WTC11 (cell line): ENCODE results near the gene GPHA2.

Source experiments
- FOXP1 ChIP-seq: sonication (generic); formaldehyde crosslinking; IDR thresholded peaks from 2 replicates; pipeline ENCODE4 v1.8.0; 2022; ENCODE audit warnings: missing genetic modification reagents, mild to moderate bottlenecking, moderate library complexity, borderline replicate concordance
- NFE2L1 ChIP-seq: sonication (generic); formaldehyde crosslinking; IDR thresholded peaks from 2 replicates; pipeline ENCODE4 v1.8.1; 2023; ENCODE audit warnings: missing genetic modification reagents
- RELA ChIP-seq: sonication (generic); formaldehyde crosslinking; IDR thresholded peaks from 2 replicates; pipeline ENCODE4 v1.8.1; 2022; ENCODE audit warnings: missing genetic modification reagents, mild to moderate bottlenecking, borderline replicate concordance
- TCF7 ChIP-seq: sonication (generic); formaldehyde crosslinking; IDR thresholded peaks from 2 replicates; pipeline ENCODE4 v1.8.0; 2022; ENCODE audit warnings: mild to moderate bottlenecking, low read depth, missing genetic modification reagents, moderate library complexity
- ZNF416 ChIP-seq: fragments of 250-450 bp; sonication (Bioruptor Pico); IDR thresholded peaks from 2 replicates; pipeline ENCODE4 v1.9.0; 2021; ENCODE audit warnings: mild to moderate bottlenecking, inconsistent platforms
- TF ChIP-seq, protein P1 (sequence below): fragments of 200-600 bp; IDR thresholded peaks from 2 replicates; pipeline ENCODE4 v1.8.0; 2022; ENCODE audit warnings: antibody characterized with exemption
- TF ChIP-seq, protein P2 (sequence below): sonication (generic); formaldehyde crosslinking; IDR thresholded peaks from 2 replicates; pipeline ENCODE4 v1.8.0; 2022; ENCODE audit warnings: mild to moderate bottlenecking, missing genetic modification reagents
- TF ChIP-seq, protein P3 (sequence below): sonication (generic); formaldehyde crosslinking; IDR thresholded peaks from 2 replicates; pipeline ENCODE4 v1.8.0; 2022; ENCODE audit warnings: mild to moderate bottlenecking, missing genetic modification reagents
- TF ChIP-seq, protein P4 (sequence below): sonication (generic); formaldehyde crosslinking; IDR thresholded peaks from 2 replicates; pipeline ENCODE4 v1.8.0; 2022; ENCODE audit warnings: mild to moderate bottlenecking, missing genetic modification reagents
- TF ChIP-seq, protein P5 (sequence below): sonication (generic); formaldehyde crosslinking; IDR thresholded peaks from 2 replicates; pipeline ENCODE4 v1.8.1; 2022; ENCODE audit warnings: mild to moderate bottlenecking, missing genetic modification reagents, moderate library complexity, borderline replicate concordance
- TF ChIP-seq, protein P6 (sequence below): sonication (generic); formaldehyde crosslinking; conservative IDR thresholded peaks from 2 replicates; pipeline ENCODE4 v1.8.1; 2022; ENCODE audit warnings: mild to moderate bottlenecking, missing genetic modification reagents
- TF ChIP-seq, protein P7 (sequence below): sonication (generic); formaldehyde crosslinking; IDR thresholded peaks from 2 replicates; pipeline ENCODE4 v1.8.0; 2022; ENCODE audit warnings: mild to moderate bottlenecking, missing genetic modification reagents

DNA sequence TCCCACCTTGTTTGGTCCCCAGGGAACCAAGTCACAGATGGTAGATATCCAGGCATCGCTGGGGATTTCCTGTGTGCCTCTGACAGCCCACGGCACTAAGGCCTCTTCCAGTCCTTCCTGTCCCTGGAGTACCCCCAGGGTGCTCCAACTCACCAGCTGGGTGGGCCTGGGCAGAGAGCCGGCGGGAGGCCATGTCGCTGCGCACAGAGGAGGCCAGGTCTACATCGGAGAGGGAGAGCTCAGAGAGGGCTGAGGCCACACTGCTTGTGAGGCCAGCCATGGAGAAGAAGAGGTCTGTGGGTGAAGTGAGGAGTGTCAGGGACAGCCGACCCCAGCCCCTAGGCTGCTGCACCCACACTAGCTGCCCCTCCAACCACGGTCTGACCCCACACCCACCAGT, 24.0 kb downstream of the GPHA2 start:
- TF ChIP-seq, protein P1, sequence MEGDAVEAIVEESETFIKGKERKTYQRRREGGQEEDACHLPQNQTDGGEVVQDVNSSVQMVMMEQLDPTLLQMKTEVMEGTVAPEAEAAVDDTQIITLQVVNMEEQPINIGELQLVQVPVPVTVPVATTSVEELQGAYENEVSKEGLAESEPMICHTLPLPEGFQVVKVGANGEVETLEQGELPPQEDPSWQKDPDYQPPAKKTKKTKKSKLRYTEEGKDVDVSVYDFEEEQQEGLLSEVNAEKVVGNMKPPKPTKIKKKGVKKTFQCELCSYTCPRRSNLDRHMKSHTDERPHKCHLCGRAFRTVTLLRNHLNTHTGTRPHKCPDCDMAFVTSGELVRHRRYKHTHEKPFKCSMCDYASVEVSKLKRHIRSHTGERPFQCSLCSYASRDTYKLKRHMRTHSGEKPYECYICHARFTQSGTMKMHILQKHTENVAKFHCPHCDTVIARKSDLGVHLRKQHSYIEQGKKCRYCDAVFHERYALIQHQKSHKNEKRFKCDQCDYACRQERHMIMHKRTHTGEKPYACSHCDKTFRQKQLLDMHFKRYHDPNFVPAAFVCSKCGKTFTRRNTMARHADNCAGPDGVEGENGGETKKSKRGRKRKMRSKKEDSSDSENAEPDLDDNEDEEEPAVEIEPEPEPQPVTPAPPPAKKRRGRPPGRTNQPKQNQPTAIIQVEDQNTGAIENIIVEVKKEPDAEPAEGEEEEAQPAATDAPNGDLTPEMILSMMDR, result no peak
- TF ChIP-seq, protein P2, sequence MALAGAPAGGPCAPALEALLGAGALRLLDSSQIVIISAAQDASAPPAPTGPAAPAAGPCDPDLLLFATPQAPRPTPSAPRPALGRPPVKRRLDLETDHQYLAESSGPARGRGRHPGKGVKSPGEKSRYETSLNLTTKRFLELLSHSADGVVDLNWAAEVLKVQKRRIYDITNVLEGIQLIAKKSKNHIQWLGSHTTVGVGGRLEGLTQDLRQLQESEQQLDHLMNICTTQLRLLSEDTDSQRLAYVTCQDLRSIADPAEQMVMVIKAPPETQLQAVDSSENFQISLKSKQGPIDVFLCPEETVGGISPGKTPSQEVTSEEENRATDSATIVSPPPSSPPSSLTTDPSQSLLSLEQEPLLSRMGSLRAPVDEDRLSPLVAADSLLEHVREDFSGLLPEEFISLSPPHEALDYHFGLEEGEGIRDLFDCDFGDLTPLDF (CRISPR knock-in tag), result no peak
- TF ChIP-seq, protein P3, sequence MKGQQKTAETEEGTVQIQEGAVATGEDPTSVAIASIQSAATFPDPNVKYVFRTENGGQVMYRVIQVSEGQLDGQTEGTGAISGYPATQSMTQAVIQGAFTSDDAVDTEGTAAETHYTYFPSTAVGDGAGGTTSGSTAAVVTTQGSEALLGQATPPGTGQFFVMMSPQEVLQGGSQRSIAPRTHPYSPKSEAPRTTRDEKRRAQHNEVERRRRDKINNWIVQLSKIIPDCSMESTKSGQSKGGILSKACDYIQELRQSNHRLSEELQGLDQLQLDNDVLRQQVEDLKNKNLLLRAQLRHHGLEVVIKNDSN (CRISPR knock-in tag), result no peak
- TF ChIP-seq, protein P4, sequence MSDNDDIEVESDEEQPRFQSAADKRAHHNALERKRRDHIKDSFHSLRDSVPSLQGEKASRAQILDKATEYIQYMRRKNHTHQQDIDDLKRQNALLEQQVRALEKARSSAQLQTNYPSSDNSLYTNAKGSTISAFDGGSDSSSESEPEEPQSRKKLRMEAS (CRISPR knock-in tag), result no peak
- TF ChIP-seq FOXP1 (CRISPR knock-in tag) (no peak), RELA (CRISPR knock-in tag) (no peak), TCF7 (CRISPR knock-in tag) (no peak), NFE2L1 (CRISPR knock-in tag) (no peak), ZNF416 (no peak)
- TF ChIP-seq, protein P5, sequence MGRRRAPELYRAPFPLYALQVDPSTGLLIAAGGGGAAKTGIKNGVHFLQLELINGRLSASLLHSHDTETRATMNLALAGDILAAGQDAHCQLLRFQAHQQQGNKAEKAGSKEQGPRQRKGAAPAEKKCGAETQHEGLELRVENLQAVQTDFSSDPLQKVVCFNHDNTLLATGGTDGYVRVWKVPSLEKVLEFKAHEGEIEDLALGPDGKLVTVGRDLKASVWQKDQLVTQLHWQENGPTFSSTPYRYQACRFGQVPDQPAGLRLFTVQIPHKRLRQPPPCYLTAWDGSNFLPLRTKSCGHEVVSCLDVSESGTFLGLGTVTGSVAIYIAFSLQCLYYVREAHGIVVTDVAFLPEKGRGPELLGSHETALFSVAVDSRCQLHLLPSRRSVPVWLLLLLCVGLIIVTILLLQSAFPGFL (CRISPR knock-in tag), result no peak
- TF ChIP-seq, protein P6, sequence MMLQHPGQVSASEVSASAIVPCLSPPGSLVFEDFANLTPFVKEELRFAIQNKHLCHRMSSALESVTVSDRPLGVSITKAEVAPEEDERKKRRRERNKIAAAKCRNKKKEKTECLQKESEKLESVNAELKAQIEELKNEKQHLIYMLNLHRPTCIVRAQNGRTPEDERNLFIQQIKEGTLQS (CRISPR knock-in tag), result no peak
- TF ChIP-seq, protein P7, sequence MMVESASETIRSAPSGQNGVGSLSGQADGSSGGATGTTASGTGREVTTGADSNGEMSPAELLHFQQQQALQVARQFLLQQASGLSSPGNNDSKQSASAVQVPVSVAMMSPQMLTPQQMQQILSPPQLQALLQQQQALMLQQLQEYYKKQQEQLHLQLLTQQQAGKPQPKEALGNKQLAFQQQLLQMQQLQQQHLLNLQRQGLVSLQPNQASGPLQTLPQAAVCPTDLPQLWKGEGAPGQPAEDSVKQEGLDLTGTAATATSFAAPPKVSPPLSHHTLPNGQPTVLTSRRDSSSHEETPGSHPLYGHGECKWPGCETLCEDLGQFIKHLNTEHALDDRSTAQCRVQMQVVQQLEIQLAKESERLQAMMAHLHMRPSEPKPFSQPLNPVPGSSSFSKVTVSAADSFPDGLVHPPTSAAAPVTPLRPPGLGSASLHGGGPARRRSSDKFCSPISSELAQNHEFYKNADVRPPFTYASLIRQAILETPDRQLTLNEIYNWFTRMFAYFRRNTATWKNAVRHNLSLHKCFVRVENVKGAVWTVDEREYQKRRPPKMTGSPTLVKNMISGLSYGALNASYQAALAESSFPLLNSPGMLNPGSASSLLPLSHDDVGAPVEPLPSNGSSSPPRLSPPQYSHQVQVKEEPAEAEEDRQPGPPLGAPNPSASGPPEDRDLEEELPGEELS (CRISPR knock-in tag), result no peak
